8988T (cell line): ENCODE results near the gene NAALADL2.
"Not testable (repeated sequence)": the region's sequence is repeated elsewhere in the genome, so short reads cannot be mapped to it uniquely, and the experiment has no call there.

Source experiments
- DNase-seq: peaks from one replicate; pipeline ENCODE4 v3.0.0; 2011

The NAALADL2 gene

GRCh38 chr3:175149675-175150074, 290.5 kb downstream of the NAALADL2 start:
- no peak for DNase-seq

- DNase-seq = no peak
These were observed 291.8 kb downstream of the NAALADL2 start for GRCh38 chr3:175150812-175151401.

- no peak for DNase-seq
These were observed 294.5 kb downstream of the NAALADL2 start for GRCh38 chr3:175153595-175153994.

DNA sequence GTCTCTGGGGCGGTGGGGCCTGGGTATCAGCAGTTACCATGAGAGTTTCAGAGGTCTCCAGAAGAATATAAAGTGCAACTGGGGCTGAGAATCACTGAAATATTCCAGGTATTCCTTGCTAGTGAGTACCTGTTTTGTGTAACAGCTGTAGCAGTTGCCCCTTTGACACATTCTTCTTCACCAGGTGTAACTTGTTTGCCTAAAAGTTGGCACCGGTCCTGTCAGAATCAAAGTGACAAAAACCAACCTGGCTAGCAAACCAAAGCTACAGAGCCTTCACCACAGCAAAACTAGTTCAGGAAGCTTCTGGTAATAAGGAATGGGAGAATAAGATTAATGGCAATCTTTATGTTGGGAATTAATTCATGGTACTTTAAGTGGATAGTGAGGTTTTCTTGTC, 296.0 kb downstream of the NAALADL2 start:
- DNase-seq = no peak

DNA sequence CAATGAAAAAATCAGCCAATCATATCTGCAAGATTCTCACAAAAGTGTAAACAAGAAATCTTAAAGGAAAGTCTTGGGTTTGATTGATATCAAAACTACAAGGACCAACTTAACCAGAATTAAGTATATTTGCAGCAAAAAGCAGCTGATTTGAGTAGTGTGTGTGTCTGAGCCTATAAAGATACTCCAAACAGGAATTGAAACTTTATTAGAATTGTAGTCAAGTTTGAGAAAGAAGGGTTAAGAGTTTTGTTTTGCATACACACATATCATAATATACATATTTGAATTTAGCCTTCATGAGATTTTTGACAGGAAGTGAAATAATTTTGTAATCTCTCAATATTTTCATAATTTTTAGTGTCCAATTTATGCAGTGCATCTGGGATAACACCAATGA, 300.1 kb downstream of the NAALADL2 start:
- DNase-seq = no peak

DNA sequence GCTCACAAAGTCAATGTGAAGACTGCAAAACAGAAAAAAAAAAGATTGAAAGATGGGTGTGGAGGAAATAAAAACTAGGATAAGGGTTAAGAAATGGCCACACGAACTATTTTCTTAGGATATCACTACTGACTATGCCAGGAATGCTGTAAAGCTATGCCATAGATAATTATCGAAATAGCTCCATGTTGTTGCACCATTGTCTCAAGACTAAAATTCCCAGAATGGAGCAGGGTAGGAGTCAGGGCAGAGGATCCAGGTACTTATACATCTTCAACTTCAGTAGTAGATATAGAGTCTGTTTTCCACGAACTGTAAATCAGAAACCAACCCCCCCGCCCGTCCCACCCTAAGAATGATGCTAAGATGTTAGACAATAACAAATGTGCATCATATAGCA, 302.2 kb downstream of the NAALADL2 start:
- DNase-seq = no peak

DNA sequence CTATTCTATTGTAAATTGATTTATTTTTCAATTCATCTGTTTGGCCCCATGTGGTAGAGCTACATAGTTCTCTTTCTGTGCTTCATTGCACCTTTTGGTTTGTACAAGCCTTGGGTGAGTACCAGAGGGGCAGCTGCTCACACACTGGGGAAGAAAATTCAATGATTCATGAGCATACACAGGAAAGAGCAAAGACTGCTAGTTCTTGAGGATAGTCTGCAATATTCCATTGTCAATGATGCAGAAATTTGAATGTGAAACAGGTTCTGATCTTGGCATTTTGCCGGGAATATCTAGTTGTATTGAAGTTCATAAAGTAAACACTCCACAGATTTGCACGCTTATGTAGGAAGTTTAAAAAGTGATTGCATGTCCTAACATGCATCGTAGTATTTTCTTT, 304.6 kb downstream of the NAALADL2 start:
- DNase-seq = no peak

DNA sequence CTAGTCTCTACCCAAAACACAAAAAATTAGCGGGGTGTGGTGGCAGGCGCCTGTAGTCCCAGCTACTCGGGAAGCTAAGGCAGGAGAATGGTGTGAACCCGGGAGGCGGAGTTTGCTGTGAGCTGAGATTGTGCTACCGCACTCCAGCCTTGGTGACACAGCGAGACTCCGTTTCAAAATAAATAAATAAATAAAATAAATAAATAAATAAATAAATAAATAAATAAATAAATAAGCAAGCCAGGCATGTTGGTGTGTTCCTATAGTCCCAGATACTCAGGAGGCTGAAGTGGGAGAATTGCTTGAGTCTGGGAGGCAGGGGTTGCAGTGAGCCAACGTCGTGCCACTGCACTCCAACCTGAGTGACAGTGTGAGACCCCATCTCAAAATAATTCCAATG, 314.0 kb downstream of the NAALADL2 start:
- DNase-seq = not testable (repeated sequence)

- no peak for DNase-seq
These were observed 317.4 kb downstream of the NAALADL2 start for GRCh38 chr3:175176556-175176955.

GRCh38 chr3:175179055-175179454, 319.9 kb downstream of the NAALADL2 start:
- no peak for DNase-seq

- DNase-seq = no peak
These were observed 325.3 kb downstream of the NAALADL2 start for GRCh38 chr3:175184392-175184791.

- DNase-seq = no peak
These were observed 326.8 kb downstream of the NAALADL2 start for GRCh38 chr3:175185903-175186302.

GRCh38 chr3:175186511-175186910, 327.4 kb downstream of the NAALADL2 start:
- DNase-seq = no peak

- no peak for DNase-seq
These were observed 328.5 kb downstream of the NAALADL2 start for GRCh38 chr3:175187586-175187985.

- DNase-seq = no peak
These were observed 333.4 kb downstream of the NAALADL2 start for GRCh38 chr3:175192536-175192935.

- no peak for DNase-seq
These were observed 334.8 kb downstream of the NAALADL2 start for GRCh38 chr3:175193815-175194518.

DNA sequence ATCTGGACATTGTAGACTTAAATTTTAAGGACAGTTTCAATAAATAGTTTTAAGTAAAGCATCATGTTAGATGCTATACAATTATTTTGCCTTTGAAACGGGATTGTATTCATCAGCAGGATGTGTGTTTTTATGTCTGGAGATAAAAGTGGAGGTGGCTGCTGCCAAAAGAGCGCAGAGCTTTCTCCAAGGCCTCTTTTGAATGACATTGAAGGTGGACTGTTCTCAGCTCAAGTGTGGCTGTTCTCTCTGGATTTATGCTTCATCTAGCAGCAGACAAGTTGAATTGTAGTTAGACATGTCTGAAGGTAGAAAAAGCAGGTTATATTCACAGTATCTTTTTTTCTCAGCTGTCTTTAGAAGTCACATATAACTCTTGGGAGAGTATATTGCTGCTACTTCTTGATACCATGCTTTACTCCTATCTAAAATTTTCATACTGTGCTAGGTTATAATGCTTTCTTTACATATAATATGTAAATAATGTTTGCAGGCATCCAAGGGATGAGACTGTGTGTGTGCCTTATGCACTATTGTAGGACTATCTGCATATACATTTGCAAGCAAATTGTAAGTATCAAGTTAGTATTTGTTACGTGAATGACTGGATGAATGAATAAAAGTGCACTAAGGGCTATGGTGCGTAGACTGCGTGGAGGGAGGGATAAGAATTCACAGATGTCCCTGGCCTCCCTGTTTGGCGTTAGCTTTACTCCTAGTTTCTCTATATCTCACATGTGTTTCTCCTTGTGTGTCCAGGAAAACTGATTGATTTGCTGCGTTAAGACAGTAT, 340.1 kb downstream of the NAALADL2 start:
- no peak for DNase-seq

DNA sequence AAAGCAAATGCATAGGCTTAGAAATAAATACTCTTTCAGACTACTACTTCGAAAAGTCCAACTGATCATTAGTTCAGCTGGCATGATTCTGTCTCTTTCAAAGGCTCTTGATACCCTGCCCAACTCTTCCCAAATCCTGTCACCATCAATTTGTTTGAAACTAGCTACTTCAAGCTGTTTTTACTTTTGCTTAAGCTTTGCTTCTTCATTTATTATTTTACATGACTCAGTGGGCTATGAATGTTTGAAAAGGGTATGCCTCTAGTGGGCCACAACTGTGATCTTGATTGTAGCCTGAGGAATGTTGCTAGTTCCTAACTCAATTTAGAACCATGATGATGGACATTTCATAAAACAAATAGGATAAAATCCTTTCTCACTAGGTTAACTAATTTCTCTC, 340.8 kb downstream of the NAALADL2 start:
- DNase-seq = no peak

GRCh38 chr3:175200391-175201095, 341.4 kb downstream of the NAALADL2 start:
- no peak for DNase-seq

GRCh38 chr3:175207361-175207760, 348.2 kb downstream of the NAALADL2 start:
- DNase-seq = no peak

DNA sequence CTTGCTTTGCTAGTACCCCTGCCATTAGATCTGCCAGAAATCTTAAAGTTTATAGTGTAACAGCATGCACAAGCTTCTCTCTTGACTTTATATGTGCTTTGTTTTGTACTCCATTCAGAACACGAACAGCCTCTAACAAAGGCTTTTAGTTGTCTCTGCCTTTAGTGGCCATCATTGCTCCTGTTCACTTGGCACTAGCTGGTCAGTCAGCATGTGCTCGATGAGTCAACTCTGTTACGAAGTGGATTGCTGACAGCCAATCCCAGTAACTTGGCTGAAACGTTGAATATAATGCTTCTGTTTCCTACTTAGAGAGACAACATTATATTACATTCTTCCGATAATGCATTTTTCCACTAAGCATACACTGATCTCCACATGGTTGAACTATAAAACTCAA, 349.2 kb downstream of the NAALADL2 start:
- no peak for DNase-seq

- no peak for DNase-seq
These were observed 352.3 kb downstream of the NAALADL2 start for GRCh38 chr3:175211466-175211865.

DNA sequence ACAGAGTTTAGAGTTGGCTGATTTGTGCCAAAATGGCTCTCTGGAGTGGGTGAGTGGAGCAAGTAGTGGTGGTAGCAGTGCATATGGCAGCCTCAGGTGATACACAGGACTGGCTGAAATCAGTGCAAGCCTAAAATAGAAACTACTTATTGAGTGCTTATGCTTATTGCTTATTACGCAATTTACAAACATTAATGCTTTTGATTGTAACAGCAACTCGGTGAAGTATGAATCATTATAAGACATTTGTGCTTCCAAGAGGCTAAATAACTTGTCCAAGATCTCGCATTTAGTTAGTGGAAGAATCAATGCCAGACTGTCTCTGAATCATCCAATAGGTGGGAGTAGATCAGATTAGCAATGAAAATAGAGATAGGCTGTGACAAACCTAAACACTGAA, 353.8 kb downstream of the NAALADL2 start:
- DNase-seq = no peak
